Superior temporal gyrus (tissue), 1 donor: ENCODE data around the gene NBEAL2.

ENCODE experiments used
- DNase-seq: peaks from one replicate; pipeline ENCODE4 v3.0.0-alpha.2; 2016; ENCODE audit errors: extremely low spot score

NBEAL2 gene

DNA sequence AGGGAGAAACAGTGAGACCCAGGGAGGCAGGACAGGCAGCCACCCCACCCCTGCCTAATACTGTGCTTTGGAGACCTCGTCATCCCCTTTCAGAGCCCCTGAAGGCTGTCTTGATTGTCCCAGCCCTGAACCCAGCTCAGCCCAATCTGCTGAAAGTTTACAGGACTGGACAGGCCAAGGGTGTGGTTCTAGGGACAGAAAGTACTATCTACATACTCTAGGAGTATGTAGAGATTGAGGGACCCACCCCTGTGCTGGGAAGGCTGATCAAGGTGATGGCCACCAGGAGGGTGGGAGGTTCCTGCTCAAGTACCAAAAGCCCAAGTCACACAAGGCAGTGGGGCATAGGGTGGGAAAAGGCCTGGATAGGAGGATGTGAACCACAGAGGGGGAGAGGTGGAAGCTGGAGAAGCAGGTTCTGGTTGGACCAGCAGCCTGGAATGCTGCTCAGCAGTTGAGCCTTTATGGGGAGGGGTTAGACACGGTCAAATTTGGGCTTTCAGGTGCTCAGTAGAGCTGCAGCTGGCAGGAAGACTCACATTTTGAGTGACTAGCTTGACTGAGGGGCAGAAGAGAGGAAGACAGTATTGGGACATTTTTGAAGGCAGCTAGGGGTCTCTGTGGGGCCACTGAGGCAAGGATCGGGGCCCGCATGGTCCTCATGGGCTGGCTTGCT, 6.7 kb downstream of the NBEAL2 start:
- DNase-seq, result no peak

DNA sequence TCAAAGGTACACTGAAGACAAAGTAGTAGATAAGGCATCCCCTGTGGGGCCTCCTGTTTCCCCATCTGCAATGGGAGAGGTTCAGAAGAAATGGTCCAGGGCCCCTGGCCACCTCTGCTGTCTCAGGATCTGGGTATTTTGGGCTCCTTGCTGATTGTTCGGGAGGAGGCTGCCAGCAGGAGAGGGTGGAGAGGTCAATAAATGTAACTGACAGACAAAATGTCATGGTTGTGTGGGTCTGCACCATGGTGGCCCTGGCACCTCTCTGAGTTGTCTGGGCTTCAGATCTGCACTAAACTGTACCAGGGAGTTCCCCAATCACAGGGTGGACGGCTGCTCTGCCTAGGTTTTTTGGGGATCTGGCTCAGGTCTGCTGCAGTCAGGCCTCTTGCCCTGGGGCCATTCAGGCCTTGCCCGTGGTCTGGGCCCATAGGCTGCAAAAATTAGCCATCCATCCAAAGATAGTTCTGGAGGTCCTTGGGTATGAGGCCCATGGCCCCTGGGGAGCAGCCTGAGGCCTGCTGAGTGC, 7.4 kb downstream of the NBEAL2 start:
- no peak for DNase-seq

DNA sequence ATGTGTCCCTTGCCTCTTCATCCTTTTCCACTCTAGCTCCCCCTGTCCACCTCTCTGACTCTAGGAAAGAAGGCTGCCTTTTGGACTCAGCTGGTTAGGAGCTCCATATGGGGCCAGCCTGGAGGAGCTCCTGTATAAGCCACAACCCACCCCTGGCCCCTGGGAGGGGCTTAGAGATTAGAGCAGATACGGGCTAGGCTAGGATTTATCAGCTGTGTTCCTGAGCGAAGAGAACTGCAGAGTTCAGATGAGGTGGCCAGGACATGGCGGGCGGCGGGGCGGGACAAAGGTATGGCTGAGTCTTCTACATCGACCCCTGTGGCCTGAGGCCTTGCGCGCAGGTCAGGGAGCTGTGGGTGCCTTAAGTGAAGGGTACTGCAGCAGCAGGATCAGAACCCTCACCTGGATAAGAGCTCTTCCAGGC, 7.9 kb downstream of the NBEAL2 start:
- DNase-seq, result no peak

DNA sequence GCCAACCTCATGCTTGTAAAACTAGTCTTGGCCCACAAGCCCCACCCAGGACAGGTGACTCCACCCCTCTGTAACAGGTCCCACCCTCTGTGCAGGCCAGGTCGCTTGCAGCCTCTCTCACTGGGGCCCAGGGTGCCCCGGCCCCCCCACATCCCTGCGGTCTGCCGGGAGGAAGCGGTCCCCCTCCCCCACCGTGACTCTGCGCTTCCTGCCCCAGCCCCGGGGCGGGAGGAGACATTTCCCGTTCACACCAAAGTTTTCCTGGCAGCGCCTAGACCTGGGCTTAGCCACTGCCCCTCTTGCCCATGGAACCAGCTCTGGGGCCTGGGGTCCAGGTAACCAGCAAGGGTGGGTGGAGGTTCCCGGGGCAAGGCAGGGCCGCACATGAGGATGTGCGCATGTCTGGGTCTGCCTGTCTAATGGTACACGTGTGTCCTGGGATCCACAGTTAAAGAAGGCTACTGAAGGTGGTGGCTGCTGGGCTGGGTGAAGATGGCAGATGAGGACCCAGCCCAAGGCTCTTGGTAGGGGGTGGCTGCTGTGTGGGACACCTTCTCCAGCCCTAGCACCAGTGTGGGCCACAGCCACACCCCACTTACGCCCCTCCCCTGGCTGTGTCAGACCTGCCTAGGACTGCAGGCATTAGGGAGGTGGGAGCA, 8.4 kb downstream of the NBEAL2 start:
- no peak for DNase-seq

DNA sequence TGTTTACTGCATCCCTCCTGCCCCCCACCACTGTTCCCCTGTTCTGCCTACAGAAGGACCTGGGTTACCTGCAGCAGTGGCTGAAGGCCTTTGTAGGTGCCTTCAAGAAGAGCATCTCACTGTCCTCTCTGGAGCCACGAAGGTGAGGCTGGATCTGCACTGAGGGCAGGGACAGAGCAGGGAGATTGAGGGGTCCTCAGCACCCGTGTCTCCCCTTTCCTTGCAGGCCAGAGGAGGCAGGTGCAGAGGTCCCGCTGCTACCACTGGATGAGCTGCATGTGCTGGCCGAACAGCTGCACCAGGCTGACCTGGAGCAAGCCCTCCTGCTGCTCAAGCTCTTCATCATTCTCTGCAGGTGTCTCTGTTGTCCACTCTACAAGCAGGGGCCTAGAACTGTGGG, 9.2 kb downstream of the NBEAL2 start:
- DNase-seq, result no peak

DNA sequence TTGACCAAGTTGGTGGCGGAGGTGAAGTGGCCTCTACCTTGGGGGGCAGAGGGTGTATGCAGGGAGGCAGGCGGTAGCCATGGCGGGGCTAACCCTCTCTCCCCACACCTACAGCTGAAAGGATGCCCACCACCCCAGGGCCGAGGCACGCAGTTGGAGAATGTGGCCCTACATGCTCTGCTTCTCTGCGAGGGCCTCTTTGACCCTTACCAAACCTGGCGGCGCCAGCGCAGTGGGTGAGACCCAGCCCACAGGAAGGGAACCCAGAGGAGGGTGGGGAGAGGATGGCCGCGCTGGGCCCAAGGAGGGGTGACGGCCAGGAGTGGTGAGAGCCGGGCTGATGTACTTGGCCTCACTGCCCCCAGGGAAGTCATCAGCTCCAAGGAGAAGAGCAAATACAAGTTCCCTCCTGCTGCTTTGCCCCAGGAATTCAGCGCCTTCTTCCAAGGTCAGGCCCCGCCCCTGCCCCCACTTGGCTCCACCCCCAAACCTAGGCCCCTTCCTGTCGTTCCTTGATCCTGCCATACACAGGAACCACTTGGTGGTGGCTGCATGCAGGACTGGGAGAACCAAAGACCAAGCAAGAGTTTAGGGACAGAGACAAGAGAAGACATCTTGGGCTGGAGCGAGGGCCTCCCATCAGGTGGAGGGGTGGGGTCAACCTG, 9.8 kb downstream of the NBEAL2 start:
- DNase-seq, result no peak

- no peak for DNase-seq
Measured at GRCh38 chr3:46990573-46991374, 11.3 kb downstream of the NBEAL2 start.

- DNase-seq, result no peak
Measured at GRCh38 chr3:46991406-46992165, 12.1 kb downstream of the NBEAL2 start.

DNA sequence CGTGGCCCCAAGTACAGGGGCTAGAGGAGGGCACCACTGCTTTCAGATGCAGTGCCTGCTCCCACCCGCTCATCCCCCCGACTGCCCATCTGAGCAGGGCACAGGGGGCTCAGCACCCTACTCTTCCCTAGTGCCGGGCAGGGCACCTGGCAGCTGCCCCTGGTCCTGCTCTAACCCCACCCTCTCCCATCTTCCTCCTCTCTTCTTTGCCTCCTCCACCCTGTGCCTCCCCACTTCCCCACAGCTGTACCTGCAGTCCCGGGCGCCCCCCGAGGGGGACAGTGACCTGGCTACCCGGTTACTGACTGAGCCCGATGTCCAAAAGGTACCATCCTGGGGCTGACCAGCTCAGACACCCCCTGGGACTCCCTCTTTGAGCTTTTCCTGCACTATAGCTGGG, 12.8 kb downstream of the NBEAL2 start:
- DNase-seq, result no peak

- DNase-seq, result no peak
Measured at GRCh38 chr3:46993292-46993691, 13.8 kb downstream of the NBEAL2 start.

- no peak for DNase-seq
Measured at GRCh38 chr3:46993986-46994385, 14.5 kb downstream of the NBEAL2 start.

GRCh38 chr3:46994801-46995731, 15.6 kb downstream of the NBEAL2 start:
- no peak for DNase-seq

GRCh38 chr3:46995901-46996562, 16.6 kb downstream of the NBEAL2 start:
- no peak for DNase-seq

- no peak for DNase-seq
Measured at GRCh38 chr3:46996689-46997452, 17.4 kb downstream of the NBEAL2 start.

- DNase-seq, result no peak
Measured at GRCh38 chr3:46997453-46998091, 18.1 kb downstream of the NBEAL2 start.

DNA sequence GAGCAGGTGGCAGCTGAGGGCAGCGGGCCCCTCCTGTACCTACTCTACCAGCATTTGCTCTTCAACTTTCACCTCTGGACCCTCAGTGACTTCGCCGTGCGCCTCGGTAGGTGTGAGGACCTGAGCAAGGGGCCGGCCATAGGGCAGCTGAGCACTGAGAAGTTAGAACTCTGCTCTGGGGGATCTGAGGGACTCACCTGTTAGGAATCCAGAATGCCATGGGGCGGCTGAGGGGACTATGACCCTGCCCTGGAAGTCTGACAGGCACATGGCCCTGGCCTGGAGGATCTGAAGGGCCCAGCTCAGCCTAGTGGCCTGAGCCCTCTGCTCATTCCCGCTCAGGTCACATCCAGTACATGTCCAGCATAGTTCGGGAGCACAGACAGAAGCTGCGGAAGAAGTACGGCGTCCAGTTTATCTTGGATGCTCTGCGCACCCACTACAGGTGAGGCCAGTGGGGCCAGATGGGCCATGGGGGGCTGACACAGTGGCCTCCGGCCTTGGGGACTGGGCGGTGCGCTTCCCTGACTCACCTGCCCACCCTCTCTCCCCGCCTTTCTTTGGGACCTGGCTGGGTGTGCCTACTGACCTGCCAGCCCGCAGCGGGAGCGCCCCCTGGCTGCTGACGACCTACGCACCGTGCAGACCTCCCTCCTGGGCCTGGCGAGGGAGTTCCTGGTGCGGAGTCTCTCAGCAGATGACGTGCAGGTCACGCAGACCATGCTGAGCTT, 18.8 kb downstream of the NBEAL2 start:
- no peak for DNase-seq

GRCh38 chr3:46998852-46999515, 19.5 kb downstream of the NBEAL2 start:
- DNase-seq, result no peak
